Muscle layer of duodenum (tissue), 2 donors: ENCODE results near the gene GYPA.
"Not testable (repeated sequence)": the region's sequence is repeated elsewhere in the genome, so short reads cannot be mapped to it uniquely, and the experiment has no call there.

Source experiments
- H3K27ac ChIP-seq: one replicate; pipeline ENCODE4 v1.7.0; 2013; ENCODE audit warnings: mild to moderate bottlenecking, low read length
- H3K27me3 ChIP-seq: one replicate; pipeline ENCODE4 v1.7.0; 2013; ENCODE audit warnings: low read depth, mild to moderate bottlenecking, control low read depth, low read length
- H3K36me3 ChIP-seq, 2 donors: one replicate each; pipeline ENCODE4 v1.7.0; 2013; ENCODE audit warnings: low read length in 2 of 2, control low read depth in 1 of 2, mild to moderate bottlenecking in 1 of 2; ENCODE audit not compliant: insufficient read depth in 2 of 2, control insufficient read depth in 1 of 2
- H3K4me1 ChIP-seq, 2 donors: one replicate each; pipeline ENCODE4 v1.7.0; 2013; ENCODE audit warnings: low read length in 2 of 2, mild to moderate bottlenecking in 2 of 2, control low read depth in 1 of 2, moderate library complexity in 1 of 2; ENCODE audit not compliant: insufficient read depth in 2 of 2, control insufficient read depth in 1 of 2
- H3K4me3 ChIP-seq, 2 donors: one replicate each; pipeline ENCODE4 v1.7.0; 2013; ENCODE audit warnings: low read length in 2 of 2, low read depth in 1 of 2, mild to moderate bottlenecking in 1 of 2
- H3K9me3 ChIP-seq, 2 donors: one replicate each; pipeline ENCODE4 v1.7.0; 2013; ENCODE audit warnings: low read length in 2 of 2, control low read depth in 1 of 2, mild to moderate bottlenecking in 1 of 2; ENCODE audit not compliant: control insufficient read depth in 1 of 2
- donor health status: healthy.

Gene GYPA

GRCh38 chr4:144169211-144169610, 28.7 kb upstream of the GYPA start:
- no peaks in the 10 kb centered on the region for H3K27me3 ChIP-seq
- no peaks in the 10 kb centered on the region for H3K4me1 ChIP-seq
- H3K36me3 ChIP-seq = no peaks in the 10 kb centered on the region
- H3K9me3 ChIP-seq = no peaks in the 10 kb centered on the region
- H3K4me3 ChIP-seq = no peak overlapping the region
- H3K27ac ChIP-seq = no peak overlapping the region

DNA sequence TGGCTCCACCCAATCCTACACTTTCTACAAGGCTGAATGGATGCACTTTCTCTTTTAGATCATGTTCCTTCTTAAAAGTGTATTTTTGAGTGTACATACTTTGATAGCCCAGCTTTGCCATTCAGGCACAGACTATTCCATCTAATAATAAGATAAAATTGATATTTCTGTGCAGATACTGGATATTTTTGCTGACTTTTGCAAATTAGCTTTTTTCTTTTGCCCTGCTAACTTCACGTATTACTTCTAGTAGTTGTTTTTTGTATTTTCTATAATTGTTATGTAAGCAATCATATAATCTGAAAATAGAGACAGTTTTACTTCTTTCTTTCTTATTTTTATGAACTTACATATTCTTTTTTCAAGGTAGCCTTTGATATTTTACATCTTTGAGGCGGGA, 13.5 kb upstream of the GYPA start:
- H3K4me3 ChIP-seq = no peak overlapping the region
- H3K4me1 ChIP-seq = no peaks in the 10 kb centered on the region

DNA sequence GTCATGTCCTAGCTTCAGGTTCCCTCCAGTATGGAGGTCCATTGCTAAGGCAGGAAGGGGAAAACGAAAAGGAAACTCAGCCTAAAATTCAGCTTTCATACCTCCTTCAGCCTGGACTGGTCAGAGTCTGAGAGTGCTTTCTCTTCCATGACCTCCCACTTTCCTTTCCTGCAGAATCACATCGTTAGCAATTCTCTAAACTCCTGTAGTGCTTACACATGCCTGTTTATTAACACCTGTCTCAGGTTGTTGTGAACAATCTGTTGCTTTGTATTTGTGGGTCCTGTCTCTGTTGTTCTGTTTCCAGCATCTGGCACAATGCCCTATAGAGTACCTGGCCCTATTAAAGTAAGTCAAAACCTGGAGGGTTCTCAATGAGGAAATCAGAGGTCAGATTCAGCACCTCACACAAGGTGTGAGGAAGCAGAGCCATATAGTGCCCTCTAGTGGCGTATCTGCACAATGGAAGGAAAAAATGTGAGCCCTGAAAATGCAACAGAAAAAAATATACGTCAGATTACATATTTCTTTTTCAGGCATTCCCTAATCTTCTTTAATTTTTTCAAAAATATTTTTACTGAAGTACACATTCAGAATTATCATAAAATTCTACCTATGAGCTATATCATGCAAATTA, 2.3 kb upstream of the GYPA start:
- H3K4me1 ChIP-seq, H3K9me3 ChIP-seq, H3K4me3 ChIP-seq, H3K36me3 ChIP-seq, H3K27ac ChIP-seq, H3K27me3 ChIP-seq: not testable (repeated sequence)

More for the DNA sequence above, 13.5 kb upstream of the GYPA start:
- Histone ChIP-seq H3K9me3 (peaks cover 0 to 6% of the 10 kb centered on the region in 2 donors), H3K36me3 (no peaks in the 10 kb centered on the region), H3K27ac (no peak overlapping the region), H3K27me3 (no peaks in the 10 kb centered on the region)

- Histone ChIP-seq H3K27ac (no peak overlapping the region), H3K27me3 (no peaks in the 10 kb centered on the region), H3K4me3 (no peak overlapping the region), H3K4me1 (no peaks in the 10 kb centered on the region), H3K9me3 (no peaks in the 10 kb centered on the region), H3K36me3 (no peaks in the 10 kb centered on the region)
Observed at GRCh38 chr4:144141493-144141892, 975 bp upstream of the GYPA start.

DNA sequence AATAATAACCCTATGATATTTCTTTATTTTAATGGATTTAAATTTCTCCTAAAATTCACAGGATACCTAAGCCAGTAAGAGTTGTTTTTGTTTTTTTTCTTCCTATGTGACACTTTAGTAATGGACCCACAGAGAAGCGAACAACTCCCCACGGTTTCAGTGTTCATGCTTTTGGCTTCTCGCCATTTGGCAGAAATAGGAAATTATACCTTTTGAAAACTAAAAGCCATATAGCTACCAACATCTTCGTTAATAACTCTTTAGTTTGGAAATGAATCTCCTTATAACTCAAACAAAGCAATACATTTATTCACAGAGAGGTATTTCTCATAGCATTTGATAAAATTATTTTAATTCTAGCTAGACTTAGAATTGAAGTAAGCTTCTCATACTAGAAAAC, 527 bp downstream of the GYPA start:
- H3K4me1 ChIP-seq, H3K9me3 ChIP-seq, H3K36me3 ChIP-seq, H3K4me3 ChIP-seq, H3K27ac ChIP-seq, H3K27me3 ChIP-seq: not testable (repeated sequence)

- not testable (repeated sequence) for H3K9me3 ChIP-seq, H3K27ac ChIP-seq, H3K27me3 ChIP-seq, H3K4me3 ChIP-seq, H3K36me3 ChIP-seq, H3K4me1 ChIP-seq
Observed at GRCh38 chr4:144139547-144139946, 971 bp downstream of the GYPA start.

- H3K27me3 ChIP-seq, H3K27ac ChIP-seq, H3K36me3 ChIP-seq, H3K4me3 ChIP-seq, H3K9me3 ChIP-seq, H3K4me1 ChIP-seq: not testable (repeated sequence)
Observed at GRCh38 chr4:144138239-144138638, 2.3 kb downstream of the GYPA start.

GRCh38 chr4:144137137-144137931, 3.2 kb downstream of the GYPA start:
- H3K4me1 ChIP-seq, H3K9me3 ChIP-seq, H3K27ac ChIP-seq, H3K27me3 ChIP-seq, H3K36me3 ChIP-seq, H3K4me3 ChIP-seq: not testable (repeated sequence)

- H3K36me3 ChIP-seq, H3K27ac ChIP-seq, H3K27me3 ChIP-seq, H3K4me3 ChIP-seq, H3K9me3 ChIP-seq, H3K4me1 ChIP-seq: not testable (repeated sequence)
Observed at GRCh38 chr4:144136189-144136588, 4.3 kb downstream of the GYPA start.

DNA sequence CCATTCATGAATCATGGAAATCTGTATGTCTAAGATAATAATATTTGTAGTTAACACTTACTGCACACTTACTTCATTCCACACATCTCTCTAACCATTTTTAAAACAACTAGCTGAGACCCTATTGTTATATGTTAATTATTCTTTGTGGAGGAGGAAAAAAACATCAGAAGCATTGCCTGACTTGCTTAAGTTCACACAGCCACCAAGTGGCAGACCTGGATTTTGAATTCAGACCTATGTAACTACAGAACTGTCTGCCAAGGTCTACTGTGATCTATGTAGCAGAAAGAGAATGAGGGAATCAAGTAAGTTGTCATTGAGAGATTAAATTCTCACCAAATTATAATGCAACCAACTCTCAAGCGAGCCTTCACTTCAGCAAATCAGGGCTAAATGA, 10.4 kb downstream of the GYPA start:
- H3K27ac ChIP-seq, H3K27me3 ChIP-seq, H3K36me3 ChIP-seq, H3K9me3 ChIP-seq, H3K4me1 ChIP-seq, H3K4me3 ChIP-seq: not testable (repeated sequence)

DNA sequence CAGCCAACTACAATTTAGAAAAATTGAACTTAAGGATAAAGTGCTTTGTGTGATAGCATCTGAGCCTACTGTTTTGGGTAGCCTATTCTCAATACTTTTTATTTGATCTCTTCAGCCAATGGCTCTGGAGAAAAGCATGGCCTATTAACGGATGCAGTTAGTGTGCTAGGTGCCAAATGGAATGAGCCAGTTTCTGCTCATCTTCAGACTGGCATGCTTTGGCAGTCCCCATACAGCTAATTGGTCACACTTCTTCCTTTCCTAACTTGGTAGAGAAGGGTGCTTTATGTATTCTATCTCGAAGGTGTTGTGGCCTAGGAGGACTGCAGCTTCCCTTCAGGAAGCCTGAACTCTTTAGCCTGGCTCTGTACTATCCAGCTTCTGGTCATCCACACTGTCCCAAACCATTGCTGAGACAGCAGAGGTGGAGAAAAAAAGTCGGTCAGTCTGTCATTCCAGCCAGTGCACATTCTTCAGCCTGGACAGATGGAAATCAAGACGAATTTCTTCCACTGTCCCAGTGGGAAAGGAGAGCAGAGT, 11.1 kb downstream of the GYPA start:
- H3K27me3 ChIP-seq, H3K4me3 ChIP-seq, H3K27ac ChIP-seq, H3K36me3 ChIP-seq, H3K9me3 ChIP-seq, H3K4me1 ChIP-seq: not testable (repeated sequence)
